ENCODE data around the gene DCAKD. TPM values are rescaled to one million over a fixed set of nuclear protein-coding genes. Genes with fewer than 3 reads are reported as not detected.

DCAKD gene
- total RNA-seq, 4 donors from 2014 or later: 19.7 to 44.5 (median 29.8) TPM

DNA sequence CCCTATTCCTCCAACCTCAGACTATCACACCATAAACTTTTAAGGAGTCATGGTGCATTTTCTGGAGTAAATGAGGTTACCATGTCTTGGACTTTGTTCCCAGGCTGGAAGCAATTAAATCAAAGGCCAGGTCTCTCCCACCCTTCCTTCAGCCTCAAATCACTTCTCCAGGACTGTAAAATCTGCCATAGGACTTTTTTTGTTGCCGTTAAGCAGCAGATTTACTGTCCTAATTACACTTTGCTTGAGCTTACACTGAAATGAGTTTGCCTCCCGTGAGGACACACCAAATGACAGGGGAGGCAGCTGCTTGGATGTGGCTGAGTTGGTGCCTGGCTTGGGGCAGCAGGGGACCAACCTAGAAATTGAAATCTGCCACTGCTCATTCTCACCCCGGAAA is 14.7 kb downstream of the DCAKD start:
- no peak for TF ChIP-seq CTCF (IDR thresholded peaks at IDR 0.05; ENCODE audit: low read depth)

DNA sequence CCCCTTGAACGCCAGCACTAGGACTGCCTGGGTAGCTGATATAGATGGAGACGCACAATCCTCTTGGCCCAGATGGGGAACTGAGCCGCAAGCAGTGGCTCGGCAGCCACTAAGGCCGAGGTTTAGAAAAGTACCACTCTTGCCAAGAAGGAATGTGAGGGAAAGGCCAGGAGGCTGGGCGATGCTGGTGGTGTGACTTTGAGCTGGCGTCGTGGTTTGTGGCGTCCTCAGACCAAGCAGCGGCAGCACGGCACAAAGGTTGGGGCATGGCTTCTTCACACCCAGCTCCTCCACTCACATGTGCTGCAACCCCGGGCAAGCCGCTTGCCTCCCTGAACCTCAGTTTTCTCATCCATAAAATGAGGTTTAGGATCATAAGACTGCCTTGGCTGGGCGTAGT is 15.6 kb downstream of the DCAKD start:
- TF ChIP-seq CTCF (IDR thresholded peaks at IDR 0.05; ENCODE audit: low read depth): no peak

DNA sequence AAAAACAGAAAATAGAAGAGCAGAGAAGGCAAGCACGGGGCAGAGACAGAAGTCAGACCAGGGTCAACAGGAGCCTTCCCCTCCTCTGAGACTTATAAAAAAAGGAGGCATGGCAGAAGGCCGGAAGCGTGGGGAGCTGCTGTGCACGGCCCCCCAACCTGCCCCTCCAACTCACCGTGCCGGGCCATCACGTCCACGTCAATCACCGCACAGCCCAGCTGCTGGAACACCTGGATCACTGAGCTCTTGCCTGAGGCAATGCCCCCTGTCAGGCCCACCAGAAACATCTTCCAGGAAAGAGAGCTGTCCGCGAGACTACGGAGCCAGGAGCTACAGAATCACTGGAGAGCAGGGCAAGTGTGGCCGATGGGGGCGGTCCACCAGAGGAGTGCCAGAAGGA is 16.8 kb downstream of the DCAKD start:
- TF ChIP-seq CTCF (IDR thresholded peaks at IDR 0.05; ENCODE audit: low read depth): no peak

GRCh38 chr17:45032174-45032541 is 19.3 kb downstream of the DCAKD start:
- TF ChIP-seq CTCF (IDR thresholded peaks at IDR 0.05; ENCODE audit: low read depth): no peak

DNA sequence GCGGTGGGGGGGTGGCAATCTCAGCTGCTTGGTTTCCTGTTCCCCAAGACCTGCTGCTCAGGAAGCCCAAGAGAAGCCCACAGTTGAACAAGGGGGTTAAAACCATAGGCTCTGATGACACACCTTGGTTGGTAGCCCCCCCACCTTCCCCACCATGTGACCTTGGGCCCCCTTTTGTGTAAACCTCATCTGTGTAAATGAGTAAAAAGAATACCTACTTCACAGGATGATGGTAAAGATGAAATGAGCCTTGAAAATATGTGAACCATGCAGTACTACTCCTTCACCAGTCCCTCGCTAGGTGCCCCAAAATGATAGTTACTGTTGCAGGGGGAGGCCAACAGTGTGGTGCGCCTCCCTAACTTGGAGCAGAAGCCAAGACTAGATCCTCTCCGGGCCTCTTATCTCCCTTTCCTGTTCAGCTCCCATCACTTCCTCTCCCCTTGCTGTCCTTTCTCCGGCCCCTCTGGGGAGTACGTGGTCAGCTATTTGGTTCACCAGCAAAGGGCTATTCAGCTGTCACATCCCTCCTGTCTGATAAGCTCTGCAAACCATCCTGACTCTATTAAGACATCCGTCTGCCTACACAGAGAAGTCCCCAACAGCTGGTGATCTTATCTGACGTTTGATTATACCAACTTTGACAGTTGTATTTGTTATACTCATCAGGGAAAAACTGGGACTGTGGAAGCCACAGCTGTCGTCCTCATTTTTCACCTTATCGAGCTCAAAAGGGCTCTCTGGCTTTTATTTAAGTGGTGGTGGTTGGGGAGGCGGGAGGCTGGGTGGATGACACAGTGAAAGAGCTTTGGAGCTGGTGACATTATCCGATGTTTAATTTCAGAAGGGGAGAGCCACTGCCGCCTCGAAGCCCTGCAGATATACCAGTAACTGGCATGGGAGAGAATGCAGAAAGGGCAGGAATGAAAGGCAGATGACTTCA is 19.9 kb downstream of the DCAKD start:
- no peak for TF ChIP-seq CTCF (IDR thresholded peaks at IDR 0.05; ENCODE audit: low read depth)

DNA sequence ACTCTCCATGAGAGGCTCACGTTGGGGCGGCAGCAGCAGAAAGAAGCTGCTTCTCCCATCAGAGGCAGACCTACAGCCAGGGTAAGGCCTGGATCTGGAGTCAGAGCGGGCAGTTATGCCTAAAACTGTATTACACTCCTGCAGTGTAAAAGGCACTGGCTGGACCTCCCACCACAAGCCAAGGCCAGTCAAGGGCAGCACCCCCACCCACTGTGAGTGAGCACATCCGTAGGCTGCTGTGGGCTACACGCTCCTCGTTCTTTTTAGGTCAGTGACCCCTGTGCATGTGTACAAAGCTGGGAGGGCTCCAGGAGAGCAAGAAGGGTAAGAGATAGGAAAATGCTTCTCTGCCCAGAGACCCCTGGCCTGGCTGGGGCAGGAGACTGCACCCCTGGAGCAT is 20.7 kb downstream of the DCAKD start:
- TF ChIP-seq CTCF (IDR thresholded peaks at IDR 0.05; ENCODE audit: low read depth): no peak

- TF ChIP-seq CTCF (IDR thresholded peaks at IDR 0.05; ENCODE audit: low read depth): no peak
These were observed 21.5 kb downstream of the DCAKD start for GRCh38 chr17:45029758-45030423.
